Left ventricle myocardium superior (tissue), 1 donor: ENCODE results near the gene RNF11. TPM values are rescaled to one million over a fixed set of nuclear protein-coding genes. Genes with fewer than 3 reads are reported as not detected.
A peak's percentile ranks its signal among the peaks of the same experiment; 100 is the strongest.
"Not testable (repeated sequence)": the region's sequence is repeated elsewhere in the genome, so short reads cannot be mapped to it uniquely, and the experiment has no call there.

ENCODE experiments used
- ATAC-seq: fragments of 200-7000 bp; cut with Tn5 transposase; one replicate; pipeline ENCODE4 v1.9.1; 2020; ENCODE audit warnings: mild to moderate bottlenecking, moderate library complexity
- DNase-seq: peaks from one replicate; pipeline ENCODE4 v3.0.0-alpha.2; 2020
- intact Hi-C: fragments of 100-400 bp; cut with micrococcal nuclease; formaldehyde crosslinking; loops from one replicate; pipeline ENCODE4 v1.11.0; 2022
- total RNA-seq: library from RNA; stranded (reverse); fragmentation: NEBNext Ultra II Directional; extraction: Animal tissue kit (Norgen Biotek cat#: 25700); gene quantifications from one replicate; pipeline ENCODE4 v1.2.1, GENCODE V29; 2021
- donor health status: DM: no; HTN: yes; CAD: no; lungs with severe emphysema.

The RNF11 gene
- total RNA-seq, 1 donor from 2014 or later = 118 TPM

GRCh38 chr1:51222809-51223208, 13.3 kb upstream of the RNF11 start:
- ATAC-seq = no peak
- DNase-seq = no peak
- intact Hi-C loops = no loop called here

- no peak for ATAC-seq
- intact Hi-C loops = no loop called here
- no peak for DNase-seq
Observed at GRCh38 chr1:51224255-51224654, 11.8 kb upstream of the RNF11 start.

- DNase-seq, intact Hi-C loops, ATAC-seq: not testable (repeated sequence)
Observed at GRCh38 chr1:51227231-51227960, 8.7 kb upstream of the RNF11 start.

- ATAC-seq, intact Hi-C loops: not testable (repeated sequence)
Observed at GRCh38 chr1:51228471-51228870, 7.6 kb upstream of the RNF11 start.

GRCh38 chr1:51230501-51231078, 5.5 kb upstream of the RNF11 start:
- ATAC-seq (no peak), DNase-seq (no peak)
- intact Hi-C loops = no loop called here

More at GRCh38 chr1:51228471-51228870, 7.6 kb upstream of the RNF11 start:
- not testable (repeated sequence) for DNase-seq

- ATAC-seq = no peak
- intact Hi-C loops = no loop called here
- no peak for DNase-seq
Observed at GRCh38 chr1:51231120-51231519, 5.0 kb upstream of the RNF11 start.

- ATAC-seq (no peak), DNase-seq (no peak)
- intact Hi-C loops = no loop called here
Observed at GRCh38 chr1:51231896-51232295, 4.2 kb upstream of the RNF11 start.

GRCh38 chr1:51234236-51234635, 1.8 kb upstream of the RNF11 start:
- DNase-seq, ATAC-seq, intact Hi-C loops: not testable (repeated sequence)

GRCh38 chr1:51234721-51235425, 1.2 kb upstream of the RNF11 start:
- no peak for ATAC-seq
- intact Hi-C loops = no loop called here
- DNase-seq = peak; percentile 64

GRCh38 chr1:51236531-51237350, 668 bp downstream of the RNF11 start:
- ATAC-seq (peak; percentile 51), DNase-seq (peak; percentile 46)
- intact Hi-C loops = no loop called here

- intact Hi-C loops = no loop called here
- ATAC-seq (no peak), DNase-seq (no peak)
Observed at GRCh38 chr1:51237351-51238033, 1.4 kb downstream of the RNF11 start.

GRCh38 chr1:51238034-51238403, 1.9 kb downstream of the RNF11 start:
- intact Hi-C loops = no loop called here
- ATAC-seq (no peak), DNase-seq (no peak)

GRCh38 chr1:51240084-51240483, 4.0 kb downstream of the RNF11 start:
- no peak for ATAC-seq

GRCh38 chr1:51241119-51241518, 5.0 kb downstream of the RNF11 start:
- DNase-seq (no peak), ATAC-seq (no peak)
- intact Hi-C loops = no loop called here

More at GRCh38 chr1:51240084-51240483, 4.0 kb downstream of the RNF11 start:
- DNase-seq = no peak
- intact Hi-C loops = no loop called here

GRCh38 chr1:51242546-51242945, 6.5 kb downstream of the RNF11 start:
- DNase-seq = no peak
- ATAC-seq = no peak
- intact Hi-C loops = no loop called here

GRCh38 chr1:51247022-51247421, 10.9 kb downstream of the RNF11 start:
- intact Hi-C loops = no loop called here
- no peak for ATAC-seq

GRCh38 chr1:51247499-51247898, 11.4 kb downstream of the RNF11 start:
- no peak for DNase-seq
- ATAC-seq = no peak
- intact Hi-C loops = no loop called here

More at GRCh38 chr1:51247022-51247421, 10.9 kb downstream of the RNF11 start:
- no peak for DNase-seq

- DNase-seq (no peak), ATAC-seq (no peak)
- intact Hi-C loops = no loop called here
Observed at GRCh38 chr1:51249445-51249844, 13.4 kb downstream of the RNF11 start.

- ATAC-seq, DNase-seq, intact Hi-C loops: not testable (repeated sequence)
Observed at GRCh38 chr1:51250729-51251128, 14.7 kb downstream of the RNF11 start.
